Gastrocnemius medialis (tissue), 4 donors: ENCODE measurements around the gene NIPA2. TPM values are rescaled to one million over a fixed set of nuclear protein-coding genes. Genes with fewer than 3 reads are reported as not detected.

ENCODE experiments used
- ATAC-seq, 2 donors: fragments of 150-250 bp; one replicate each; pipeline ENCODE4 v1.9.1; 2016
- DNase-seq, 2 donors: peaks; one replicate each; pipeline ENCODE4 v3.0.0-alpha.2; 2019
- H3K27ac ChIP-seq, 4 donors: fragments of 200-600 bp; sonication (generic); 1 replicate in 1 of 4; 2 replicates in 3 of 4; pipeline ENCODE4 v1.5.1; 2016 to 2018; ENCODE audit warnings: mild to moderate bottlenecking in 2 of 4, moderate library complexity in 1 of 4
- H3K27me3 ChIP-seq, 3 donors: fragments of 200-600 bp; sonication (generic) in 2 of 3; 1 replicate in 1 of 3; 2 replicates in 2 of 3; pipeline versions ENCODE4 v1.5.1 to v1.6.0; 2016 to 2019; ENCODE audit warnings: mild to moderate bottlenecking in 1 of 3, moderate library complexity in 1 of 3
- H3K36me3 ChIP-seq, 2 donors: fragments of 200-600 bp; sonication (generic) in 1 of 2; one replicate each; pipeline ENCODE4 v1.5.1; 2017 to 2018
- H3K4me1 ChIP-seq, 2 donors: fragments of 200-600 bp; sonication (generic) in 1 of 2; one replicate each; pipeline ENCODE4 v1.5.1; 2016 to 2017; ENCODE audit warnings: mild to moderate bottlenecking in 2 of 2
- H3K4me3 ChIP-seq, 4 donors: fragments of 200-600 bp; sonication (generic) in 3 of 4; 1 replicate in 1 of 4; 2 replicates in 3 of 4; pipeline ENCODE4 v1.5.1; 2016 to 2019; ENCODE audit warnings: mild to moderate bottlenecking in 2 of 4
- H3K9me3 ChIP-seq, 3 donors: fragments of 200-600 bp; sonication (generic) in 2 of 3; 1 replicate in 1 of 3; 2 replicates in 2 of 3; pipeline ENCODE4 v1.5.1; 2016 to 2019
- POLR2A ChIP-seq, 2 donors: fragments of 450-650 bp; IDR thresholded peaks; one replicate each; pipeline ENCODE4 v1.6.1; 2017; ENCODE audit warnings: antibody characterized with exemption in 2 of 2, mild to moderate bottlenecking in 2 of 2, moderate library complexity in 2 of 2
- in situ Hi-C, 4 donors: fragments of 200-750 bp; cut with MboI; loops; one replicate each; pipeline versions ENCODE4 v1.15.0 to v1.8.0; 2017; ENCODE audit warnings: low sequenced_read_pairs in 4 of 4
- intact Hi-C: fragments of 100-400 bp; cut with DNase I; formaldehyde crosslinking; loops from one replicate; pipeline ENCODE4 v1.15.1; 2023; ENCODE audit warnings: low total_unique reads
- total RNA-seq, 4 donors: library from RNA; depleted of rRNA; stranded (reverse); fragments of >200 nt; gene quantifications; one replicate each; pipeline versions ENCODE4 v1.1.0 to v1.2.3, GENCODE V29; 2016
- TF ChIP-seq, protein P1 (sequence below), 5 experiments: fragments of 450-650 bp in 3 of 5; fragments of 200-600 bp in 2 of 5; sonication (generic) in 2 of 5; IDR thresholded peaks in 4 of 5; conservative IDR thresholded peaks in 1 of 5; 1 replicate in 4 of 5; 2 replicates in 1 of 5; pipeline ENCODE4 v1.5.1; 2016 to 2019; ENCODE audit warnings: antibody characterized with exemption in 5 of 5, mild to moderate bottlenecking in 3 of 5, moderate library complexity in 3 of 5

NIPA2 gene
- total RNA-seq, 4 donors from 2014 or later: 27.3 to 43.5 (median 38.6) TPM

- in situ Hi-C loops (no loop called here), intact Hi-C loops (no loop called here)
- DNase-seq: no peak
- H3K4me3 ChIP-seq: no peak overlapping the region
- ATAC-seq: no peak
- H3K36me3 ChIP-seq: peaks cover 0 to 4% of the 10 kb centered on the region in 2 donors
- no peaks in the 10 kb centered on the region for H3K4me1 ChIP-seq
- H3K27me3 ChIP-seq: no peaks in the 10 kb centered on the region
- no peaks in the 10 kb centered on the region for H3K9me3 ChIP-seq
- H3K27ac ChIP-seq: no peak overlapping the region
- no peak for TF ChIP-seq POLR2A (IDR thresholded peaks at IDR 0.05)
- TF ChIP-seq, protein P1, sequence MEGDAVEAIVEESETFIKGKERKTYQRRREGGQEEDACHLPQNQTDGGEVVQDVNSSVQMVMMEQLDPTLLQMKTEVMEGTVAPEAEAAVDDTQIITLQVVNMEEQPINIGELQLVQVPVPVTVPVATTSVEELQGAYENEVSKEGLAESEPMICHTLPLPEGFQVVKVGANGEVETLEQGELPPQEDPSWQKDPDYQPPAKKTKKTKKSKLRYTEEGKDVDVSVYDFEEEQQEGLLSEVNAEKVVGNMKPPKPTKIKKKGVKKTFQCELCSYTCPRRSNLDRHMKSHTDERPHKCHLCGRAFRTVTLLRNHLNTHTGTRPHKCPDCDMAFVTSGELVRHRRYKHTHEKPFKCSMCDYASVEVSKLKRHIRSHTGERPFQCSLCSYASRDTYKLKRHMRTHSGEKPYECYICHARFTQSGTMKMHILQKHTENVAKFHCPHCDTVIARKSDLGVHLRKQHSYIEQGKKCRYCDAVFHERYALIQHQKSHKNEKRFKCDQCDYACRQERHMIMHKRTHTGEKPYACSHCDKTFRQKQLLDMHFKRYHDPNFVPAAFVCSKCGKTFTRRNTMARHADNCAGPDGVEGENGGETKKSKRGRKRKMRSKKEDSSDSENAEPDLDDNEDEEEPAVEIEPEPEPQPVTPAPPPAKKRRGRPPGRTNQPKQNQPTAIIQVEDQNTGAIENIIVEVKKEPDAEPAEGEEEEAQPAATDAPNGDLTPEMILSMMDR (IDR thresholded peaks at IDR 0.05 in 4 of 5, conservative IDR thresholded peaks at IDR 0.05 in 1 of 5): no peak
These were observed 26.8 kb upstream of the NIPA2 start for GRCh38 chr15:22811640-22812039.

GRCh38 chr15:22813844-22814243 lies 24.6 kb upstream of the NIPA2 start:
- Histone ChIP-seq H3K36me3 (peaks cover 0 to 4% of the 10 kb centered on the region in 2 donors), H3K9me3 (no peaks in the 10 kb centered on the region), H3K4me3 (no peak overlapping the region), H3K4me1 (no peaks in the 10 kb centered on the region), H3K27ac (no peak overlapping the region), H3K27me3 (no peaks in the 10 kb centered on the region)
- in situ Hi-C loops (no loop called here), intact Hi-C loops (no loop called here)
- ATAC-seq (no peak), DNase-seq (no peak)
- TF ChIP-seq, protein P1 (IDR thresholded peaks at IDR 0.05 in 4 of 5, conservative IDR thresholded peaks at IDR 0.05 in 1 of 5): no peak
- no peak for TF ChIP-seq POLR2A (IDR thresholded peaks at IDR 0.05)

- Histone ChIP-seq H3K27me3 (no peaks in the 10 kb centered on the region), H3K36me3 (peaks cover 0 to 4% of the 10 kb centered on the region in 2 donors), H3K4me1 (no peaks in the 10 kb centered on the region), H3K9me3 (no peaks in the 10 kb centered on the region), H3K27ac (no peak overlapping the region), H3K4me3 (no peak overlapping the region)
- in situ Hi-C loops (no loop called here), intact Hi-C loops (no loop called here)
- TF ChIP-seq POLR2A (IDR thresholded peaks at IDR 0.05): no peak
- TF ChIP-seq, protein P1 (IDR thresholded peaks at IDR 0.05 in 4 of 5, conservative IDR thresholded peaks at IDR 0.05 in 1 of 5): no peak
- DNase-seq (no peak), ATAC-seq (no peak)
These were observed 22.7 kb upstream of the NIPA2 start for GRCh38 chr15:22815766-22816165.

DNA sequence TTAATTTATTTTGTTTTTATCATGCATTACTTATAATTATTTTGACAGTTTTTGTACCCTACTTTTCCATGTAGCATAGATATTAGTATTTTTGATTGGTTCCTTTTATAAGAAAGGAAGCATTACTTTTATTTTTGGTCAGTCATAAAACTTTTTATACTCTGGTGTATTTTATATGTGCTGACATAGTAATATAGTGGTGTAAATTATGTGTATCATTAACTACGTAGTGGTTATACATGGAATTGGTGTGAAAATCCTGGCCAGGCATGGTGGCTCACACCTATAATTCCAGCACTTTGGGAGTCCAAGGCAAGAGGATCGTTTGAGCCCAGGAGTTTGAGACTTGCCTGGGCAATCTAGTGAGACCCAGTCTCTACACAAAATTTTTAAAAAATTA lies 18.8 kb upstream of the NIPA2 start:
- no peak overlapping the region for H3K4me3 ChIP-seq
- H3K36me3 ChIP-seq: peaks cover 0 to 32% of the 10 kb centered on the region in 2 donors
- no peaks in the 10 kb centered on the region for H3K9me3 ChIP-seq
- H3K27me3 ChIP-seq: no peaks in the 10 kb centered on the region
- in situ Hi-C loops: no loop called here
- intact Hi-C loops: no loop called here
- TF ChIP-seq POLR2A (IDR thresholded peaks at IDR 0.05): no peak
- TF ChIP-seq, protein P1 (IDR thresholded peaks at IDR 0.05 in 4 of 5, conservative IDR thresholded peaks at IDR 0.05 in 1 of 5): no peak
- ATAC-seq: no peak
- H3K4me1 ChIP-seq: no peaks in the 10 kb centered on the region
- H3K27ac ChIP-seq: no peak overlapping the region
- DNase-seq: no peak

GRCh38 chr15:22823495-22824128 lies 14.9 kb upstream of the NIPA2 start:
- intact Hi-C loops (no loop called here), in situ Hi-C loops (no loop called here)
- H3K36me3 ChIP-seq: peaks cover 0 to 48% of the 10 kb centered on the region in 2 donors
- no peak overlapping the region for H3K27ac ChIP-seq
- H3K27me3 ChIP-seq: no peaks in the 10 kb centered on the region
- H3K4me1 ChIP-seq: no peaks in the 10 kb centered on the region
- no peak for DNase-seq
- no peak for ATAC-seq
- H3K4me3 ChIP-seq: no peak overlapping the region
- TF ChIP-seq, protein P1 (IDR thresholded peaks at IDR 0.05 in 4 of 5, conservative IDR thresholded peaks at IDR 0.05 in 1 of 5): no peak
- TF ChIP-seq POLR2A (IDR thresholded peaks at IDR 0.05): no peak
- H3K9me3 ChIP-seq: no peaks in the 10 kb centered on the region
